Lower lobe of right lung (tissue), 2 donors: ENCODE measurements around the gene COX7A2L. TPM values are rescaled to one million over a fixed set of nuclear protein-coding genes. Genes with fewer than 3 reads are reported as not detected.
A peak's percentile ranks its signal among the peaks of the same experiment; 100 is the strongest.
"Not testable (repeated sequence)": the region's sequence is repeated elsewhere in the genome, so short reads cannot be mapped to it uniquely, and the experiment has no call there.

Source experiments
- ATAC-seq, 2 donors: fragments of 200-7000 bp; cut with Tn5 transposase; one replicate each; pipeline ENCODE4 v1.9.1; 2020 to 2022; ENCODE audit warnings: mild to moderate bottlenecking in 2 of 2, moderate library complexity in 2 of 2
- DNase-seq: peaks from one replicate; pipeline ENCODE4 v3.0.0-alpha.2; 2020
- H3K27ac ChIP-seq: fragments of 200-600 bp; one replicate; pipeline ENCODE4 v1.8.0; 2022
- H3K27me3 ChIP-seq: fragments of 200-600 bp; one replicate; pipeline ENCODE4 v1.8.0; 2022; ENCODE audit warnings: low read depth
- H3K36me3 ChIP-seq: fragments of 200-600 bp; one replicate; pipeline ENCODE4 v1.8.0; 2022; ENCODE audit warnings: mild to moderate bottlenecking
- H3K4me1 ChIP-seq: fragments of 200-600 bp; one replicate; pipeline ENCODE4 v1.8.0; 2022
- H3K4me3 ChIP-seq: fragments of 200-600 bp; one replicate; pipeline ENCODE4 v1.8.0; 2022; ENCODE audit warnings: mild to moderate bottlenecking
- H3K9me3 ChIP-seq: fragments of 200-600 bp; one replicate; pipeline ENCODE4 v1.8.0; 2022
- intact Hi-C: fragments of 100-400 bp; cut with DNase I; formaldehyde crosslinking; loops from one replicate; pipeline ENCODE4 v1.11.0; 2022
- total RNA-seq: library from RNA; stranded (reverse); fragmentation: NEBNext Ultra II Directional; extraction: Animal tissue kit (Norgen Biotek cat#: 25700); gene quantifications from one replicate; pipeline ENCODE4 v1.2.1, GENCODE V29; 2021
- TF ChIP-seq, protein P1 (sequence below): fragments of 200-600 bp; IDR thresholded peaks from one replicate; pipeline ENCODE4 v1.8.0; 2022; ENCODE audit warnings: antibody characterized with exemption, mild to moderate bottlenecking
- donor health status: DM: no; HTN: yes; CAD: no; lungs with severe emphysema.

COX7A2L gene
- total RNA-seq, 1 donor from 2014 or later: 89.4 TPM

GRCh38 chr2:42382144-42382543 is 21.1 kb upstream of the COX7A2L start:
- no peaks in the 10 kb centered on the region for H3K36me3 ChIP-seq
- H3K4me1 ChIP-seq: no peaks in the 10 kb centered on the region
- H3K27ac ChIP-seq: no peak overlapping the region
- no peaks in the 10 kb centered on the region for H3K27me3 ChIP-seq
- H3K9me3 ChIP-seq: no peaks in the 10 kb centered on the region
- no peak overlapping the region for H3K4me3 ChIP-seq
- DNase-seq (no peak), ATAC-seq (no peak)
- TF ChIP-seq, protein P1, sequence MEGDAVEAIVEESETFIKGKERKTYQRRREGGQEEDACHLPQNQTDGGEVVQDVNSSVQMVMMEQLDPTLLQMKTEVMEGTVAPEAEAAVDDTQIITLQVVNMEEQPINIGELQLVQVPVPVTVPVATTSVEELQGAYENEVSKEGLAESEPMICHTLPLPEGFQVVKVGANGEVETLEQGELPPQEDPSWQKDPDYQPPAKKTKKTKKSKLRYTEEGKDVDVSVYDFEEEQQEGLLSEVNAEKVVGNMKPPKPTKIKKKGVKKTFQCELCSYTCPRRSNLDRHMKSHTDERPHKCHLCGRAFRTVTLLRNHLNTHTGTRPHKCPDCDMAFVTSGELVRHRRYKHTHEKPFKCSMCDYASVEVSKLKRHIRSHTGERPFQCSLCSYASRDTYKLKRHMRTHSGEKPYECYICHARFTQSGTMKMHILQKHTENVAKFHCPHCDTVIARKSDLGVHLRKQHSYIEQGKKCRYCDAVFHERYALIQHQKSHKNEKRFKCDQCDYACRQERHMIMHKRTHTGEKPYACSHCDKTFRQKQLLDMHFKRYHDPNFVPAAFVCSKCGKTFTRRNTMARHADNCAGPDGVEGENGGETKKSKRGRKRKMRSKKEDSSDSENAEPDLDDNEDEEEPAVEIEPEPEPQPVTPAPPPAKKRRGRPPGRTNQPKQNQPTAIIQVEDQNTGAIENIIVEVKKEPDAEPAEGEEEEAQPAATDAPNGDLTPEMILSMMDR: no peak
- intact Hi-C loops: no loop called here

- H3K4me3 ChIP-seq, H3K9me3 ChIP-seq, H3K27ac ChIP-seq, H3K36me3 ChIP-seq, DNase-seq, H3K4me1 ChIP-seq, H3K27me3 ChIP-seq, intact Hi-C loops, ATAC-seq: not testable (repeated sequence)
Observed at GRCh38 chr2:42380026-42380425, 19.0 kb upstream of the COX7A2L start.

GRCh38 chr2:42378415-42378814 is 17.4 kb upstream of the COX7A2L start:
- Histone ChIP-seq H3K9me3 (no peaks in the 10 kb centered on the region), H3K4me1 (no peaks in the 10 kb centered on the region), H3K27ac (no peak overlapping the region), H3K4me3 (no peak overlapping the region), H3K27me3 (no peaks in the 10 kb centered on the region), H3K36me3 (no peaks in the 10 kb centered on the region)
- DNase-seq (no peak), ATAC-seq (peak in 1 of 2 donors; percentile 30)
- intact Hi-C loops: no loop called here
- TF ChIP-seq, protein P1: no peak

DNA sequence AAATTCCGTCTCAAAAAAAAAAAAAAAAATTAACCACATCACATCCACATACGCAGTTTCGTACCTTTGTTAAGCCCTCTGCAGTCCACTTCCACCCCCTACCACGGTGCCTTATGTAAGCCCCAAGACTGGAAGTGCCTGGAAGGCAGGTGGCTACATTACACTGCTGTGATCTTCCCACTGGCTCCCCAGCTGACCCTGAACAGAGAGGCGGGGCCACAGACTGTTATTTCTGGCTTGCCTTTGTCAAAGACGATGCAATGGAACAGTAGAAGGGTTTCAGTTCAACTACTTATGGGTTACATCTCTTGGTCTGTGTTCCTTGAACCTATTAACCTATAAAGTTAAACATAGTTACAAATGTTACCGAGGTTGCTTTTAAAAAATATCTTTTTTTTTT is 15.7 kb upstream of the COX7A2L start:
- H3K4me3 ChIP-seq: no peak overlapping the region
- ATAC-seq: no peak
- no peaks in the 10 kb centered on the region for H3K36me3 ChIP-seq
- no peak for DNase-seq
- H3K4me1 ChIP-seq: no peaks in the 10 kb centered on the region
- H3K9me3 ChIP-seq: no peaks in the 10 kb centered on the region
- intact Hi-C loops: no loop called here
- TF ChIP-seq, protein P1: no peak
- H3K27ac ChIP-seq: no peak overlapping the region
- H3K27me3 ChIP-seq: no peaks in the 10 kb centered on the region

DNA sequence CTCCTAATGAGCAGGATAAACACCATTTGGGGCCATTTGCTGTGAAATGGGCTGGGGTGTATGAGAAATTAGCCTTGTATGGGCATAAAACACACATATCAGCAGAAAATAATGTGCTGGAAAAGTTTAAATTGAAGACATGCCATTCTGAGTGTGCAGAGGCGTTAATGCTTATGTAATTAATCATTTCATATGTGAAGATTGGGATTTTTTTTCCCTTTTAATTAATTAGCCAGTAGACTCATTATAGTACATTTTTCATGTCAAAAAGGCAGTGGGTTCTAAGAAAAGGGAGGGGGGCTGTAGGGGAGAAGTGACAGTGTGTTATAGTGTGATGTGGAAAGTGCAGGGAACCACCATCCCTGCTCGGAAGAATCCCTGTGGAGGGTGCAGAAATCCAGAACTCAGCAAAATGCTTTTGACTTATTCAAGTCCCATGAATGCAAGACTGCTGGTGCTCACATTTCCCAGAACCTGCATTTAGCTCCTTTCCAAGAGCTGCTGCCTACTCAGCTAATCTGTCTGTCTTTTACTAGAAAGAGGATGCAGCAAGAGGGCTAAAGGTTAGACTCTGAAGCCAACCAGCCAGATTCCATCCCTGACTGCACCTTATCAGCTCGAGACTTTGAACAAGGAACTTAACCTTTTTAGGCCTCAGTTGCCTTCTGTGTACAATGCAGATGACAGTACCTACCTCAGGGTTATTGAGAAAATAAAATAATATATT is 11.6 kb upstream of the COX7A2L start:
- Histone ChIP-seq H3K4me1 (peaks cover 16% of the 10 kb centered on the region), H3K27ac (no peak overlapping the region), H3K4me3 (no peak overlapping the region), H3K36me3 (no peaks in the 10 kb centered on the region), H3K27me3 (no peaks in the 10 kb centered on the region), H3K9me3 (no peaks in the 10 kb centered on the region)
- intact Hi-C loops: no loop called here
- DNase-seq (no peak), ATAC-seq (no peak)
- TF ChIP-seq, protein P1: no peak

DNA sequence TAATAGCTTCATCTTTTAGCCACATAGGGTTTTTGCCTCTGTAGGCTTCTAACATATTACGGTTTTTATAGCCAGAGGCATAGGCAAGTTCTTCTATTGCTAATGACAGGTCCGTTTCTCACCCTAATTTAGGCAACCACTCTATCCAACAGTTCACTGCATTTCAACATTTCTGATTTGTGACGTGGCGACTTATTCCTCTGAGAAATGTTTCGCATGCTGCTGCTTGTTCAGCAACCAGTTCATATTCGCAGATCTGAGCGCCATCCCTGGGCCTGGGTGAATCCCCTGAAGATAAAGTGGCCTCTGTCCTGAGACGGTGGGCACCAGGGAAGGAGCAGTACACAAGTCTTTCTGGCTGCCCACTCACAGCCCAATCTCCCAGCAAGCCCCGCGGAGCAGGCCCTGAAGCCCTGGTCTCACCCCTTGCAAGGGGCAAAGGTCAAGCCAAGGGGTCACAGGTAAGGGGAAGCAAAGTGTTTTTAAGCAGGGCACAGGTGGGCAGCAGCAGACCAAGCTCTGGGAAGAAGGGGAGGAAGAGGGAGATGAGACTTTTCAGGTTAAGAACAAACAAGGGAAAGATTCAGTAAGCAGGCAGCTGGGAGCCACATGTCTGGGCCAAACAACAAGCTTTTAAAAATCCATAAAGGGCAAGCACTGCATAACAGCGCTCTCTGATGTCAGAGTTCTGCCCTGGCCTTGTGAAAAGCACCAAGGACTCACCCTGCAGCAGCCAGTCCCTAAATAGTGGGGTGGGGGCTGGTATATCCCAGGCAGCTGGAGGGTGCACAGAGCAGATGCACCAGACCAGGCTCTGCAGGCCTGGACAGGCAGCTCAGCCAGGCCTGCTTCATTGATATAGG is 10.8 kb upstream of the COX7A2L start:
- H3K4me3 ChIP-seq: no peak overlapping the region
- peaks cover 18% of the 10 kb centered on the region for H3K4me1 ChIP-seq
- ATAC-seq (no peak), DNase-seq (no peak)
- TF ChIP-seq, protein P1: no peak
- H3K9me3 ChIP-seq: no peaks in the 10 kb centered on the region
- no peak overlapping the region for H3K27ac ChIP-seq
- no peaks in the 10 kb centered on the region for H3K27me3 ChIP-seq
- intact Hi-C loops: no loop called here
- H3K36me3 ChIP-seq: no peaks in the 10 kb centered on the region
